OCI-LY3 (cell line): Measurements from ENCODE around the gene UNC13B.

Experiments
- H2AFZ ChIP-seq: fragments of 200-600, 300-600 bp; shearing (Covaris generic); 2 replicates; pipeline ENCODE4 v1.6.0; 2014; ENCODE audit warnings: antibody characterized with exemption, low read depth, low read length
- H3K27ac ChIP-seq: fragments of 200-600, 300-600 bp; sonication (generic); 2 replicates; pipeline ENCODE4 v1.5.1; 2014; ENCODE audit warnings: mild to moderate bottlenecking, low read length, moderate library complexity, mixed read lengths
- H3K27me3 ChIP-seq: fragments of 200-600, 300-600 bp; sonication (generic); 2 replicates; pipeline ENCODE4 v1.6.1; 2014; ENCODE audit warnings: low read depth, low read length, mixed read lengths
- H3K36me3 ChIP-seq: fragments of 200-600, 300-600 bp; sonication (generic); replicated peaks from 2 replicates; pipeline ENCODE3; 2014; ENCODE audit warnings: low read depth, low read length, mixed read lengths
- H3K4me1 ChIP-seq: fragments of 300-600, 200-600 bp; sonication (generic); 2 replicates; pipeline ENCODE4 v1.6.1; 2014; ENCODE audit warnings: low read length, mixed read lengths
- H3K4me2 ChIP-seq: fragments of 200-600, 300-600 bp; sonication (generic); 2 replicates; pipeline ENCODE4 v1.6.1; 2014; ENCODE audit warnings: low read length, mixed read lengths
- H3K4me3 ChIP-seq: fragments of 300-600, 200-600 bp; sonication (generic); 2 replicates; pipeline ENCODE4 v1.5.1; 2014; ENCODE audit warnings: antibody characterized with exemption, mild to moderate bottlenecking, low read length, moderate library complexity
- H3K79me2 ChIP-seq: fragments of 300-600, 200-600 bp; shearing (Covaris generic); 2 replicates; pipeline ENCODE4 v1.6.1; 2014; ENCODE audit warnings: mild to moderate bottlenecking, low read length, mixed read lengths
- H3K9ac ChIP-seq: fragments of 300-600, 200-600 bp; shearing (Covaris generic); 2 replicates; pipeline ENCODE4 v1.6.0; 2014; ENCODE audit warnings: mild to moderate bottlenecking, low read length, moderate library complexity
- H3K9me3 ChIP-seq: fragments of 200-600, 300-600 bp; shearing (Covaris generic); 2 replicates; pipeline ENCODE4 v1.6.1; 2014; ENCODE audit warnings: low read length, mixed read lengths; ENCODE audit not compliant: insufficient read depth
- H4K20me1 ChIP-seq: fragments of 200-600, 300-600 bp; sonication (generic); 2 replicates; pipeline ENCODE4 v1.6.1; 2016; ENCODE audit warnings: low read length, mixed read lengths; ENCODE audit not compliant: insufficient read depth
- CTCF ChIP-seq: fragments of 200-600, 300-600 bp; sonication (generic); IDR thresholded peaks from 2 replicates; pipeline ENCODE4 v1.5.1; 2014; ENCODE audit warnings: antibody characterized with exemption, low read length, low read depth
- EZH2phosphoT487 ChIP-seq: fragments of 200-600 bp; shearing (Covaris generic); IDR thresholded peaks from 2 replicates; pipeline ENCODE4 v1.6.1; 2018; ENCODE audit warnings: antibody characterized with exemption, mixed run types, low read depth

UNC13B gene

GRCh38 chr9:35277171-35277520 is 115.3 kb downstream of the UNC13B start:
- peak overlapping the region; percentile 60 for H3K4me2 ChIP-seq
- no peaks in the 10 kb centered on the region for H4K20me1 ChIP-seq
- no peaks in the 10 kb centered on the region for H3K79me2 ChIP-seq
- peak overlapping the region; percentile 17; the same call in 1 of the 2 replicates for H3K4me3 ChIP-seq
- H3K27ac ChIP-seq, result no peak overlapping the region
- no peaks in the 10 kb centered on the region for H3K36me3 ChIP-seq
- H3K9ac ChIP-seq, result no peak overlapping the region
- H3K9me3 ChIP-seq, result no peaks in the 10 kb centered on the region; the same call in 1 of the 2 replicates
- no peak overlapping the region for H2AFZ ChIP-seq
- H3K27me3 ChIP-seq, result 0 out of 2 replicates have a peak, but pooled peaks cover 6% of the 10 kb centered on the region
- peaks cover 51% of the 10 kb centered on the region for H3K4me1 ChIP-seq
- TF ChIP-seq CTCF, result no peak
- TF ChIP-seq EZH2phosphoT487, result no peak

GRCh38 chr9:35277628-35278359 is 116.0 kb downstream of the UNC13B start:
- Histone ChIP-seq H3K4me1 (peaks cover 50% of the 10 kb centered on the region), H3K4me3 (no peak overlapping the region), H3K27me3 (0 out of 2 replicates have a peak, but pooled peaks cover 6% of the 10 kb centered on the region), H3K9ac (no peak overlapping the region), H3K4me2 (peak overlapping the region; percentile 60; the same call in 1 of the 2 replicates), H4K20me1 (no peaks in the 10 kb centered on the region), H2AFZ (no peak overlapping the region), H3K79me2 (no peaks in the 10 kb centered on the region), H3K27ac (no peak overlapping the region), H3K36me3 (no peaks in the 10 kb centered on the region), H3K9me3 (no peaks in the 10 kb centered on the region; the same call in 1 of the 2 replicates)
- no peak for TF ChIP-seq EZH2phosphoT487

GRCh38 chr9:35279946-35280345 is 118.1 kb downstream of the UNC13B start:
- H3K27me3 ChIP-seq, result 0 out of 2 replicates have a peak, but pooled peaks cover 6% of the 10 kb centered on the region
- H4K20me1 ChIP-seq, result no peaks in the 10 kb centered on the region
- no peak overlapping the region for H2AFZ ChIP-seq
- H3K36me3 ChIP-seq, result no peaks in the 10 kb centered on the region
- peaks cover 41% of the 10 kb centered on the region for H3K4me1 ChIP-seq
- H3K79me2 ChIP-seq, result no peaks in the 10 kb centered on the region
- H3K9ac ChIP-seq, result no peak overlapping the region
- no peak overlapping the region for H3K27ac ChIP-seq
- no peaks in the 10 kb centered on the region for H3K9me3 ChIP-seq
- H3K4me3 ChIP-seq, result no peak overlapping the region
- TF ChIP-seq CTCF (no peak), EZH2phosphoT487 (no peak)
- H3K4me2 ChIP-seq, result no peak overlapping the region

- Histone ChIP-seq H3K27me3 (0 out of 2 replicates have a peak, but pooled peaks cover 6% of the 10 kb centered on the region), H4K20me1 (no peaks in the 10 kb centered on the region), H3K9ac (no peak overlapping the region), H2AFZ (no peak overlapping the region), H3K4me3 (no peak overlapping the region), H3K27ac (no peak overlapping the region), H3K4me2 (no peak overlapping the region), H3K9me3 (no peaks in the 10 kb centered on the region), H3K79me2 (no peaks in the 10 kb centered on the region), H3K36me3 (no peaks in the 10 kb centered on the region), H3K4me1 (peaks cover 36% of the 10 kb centered on the region)
- no peak for TF ChIP-seq CTCF
- no peak for TF ChIP-seq EZH2phosphoT487
These were observed 118.6 kb downstream of the UNC13B start for GRCh38 chr9:35280399-35280798.
